ENCODE results near the gene SREBF1.

DNA sequence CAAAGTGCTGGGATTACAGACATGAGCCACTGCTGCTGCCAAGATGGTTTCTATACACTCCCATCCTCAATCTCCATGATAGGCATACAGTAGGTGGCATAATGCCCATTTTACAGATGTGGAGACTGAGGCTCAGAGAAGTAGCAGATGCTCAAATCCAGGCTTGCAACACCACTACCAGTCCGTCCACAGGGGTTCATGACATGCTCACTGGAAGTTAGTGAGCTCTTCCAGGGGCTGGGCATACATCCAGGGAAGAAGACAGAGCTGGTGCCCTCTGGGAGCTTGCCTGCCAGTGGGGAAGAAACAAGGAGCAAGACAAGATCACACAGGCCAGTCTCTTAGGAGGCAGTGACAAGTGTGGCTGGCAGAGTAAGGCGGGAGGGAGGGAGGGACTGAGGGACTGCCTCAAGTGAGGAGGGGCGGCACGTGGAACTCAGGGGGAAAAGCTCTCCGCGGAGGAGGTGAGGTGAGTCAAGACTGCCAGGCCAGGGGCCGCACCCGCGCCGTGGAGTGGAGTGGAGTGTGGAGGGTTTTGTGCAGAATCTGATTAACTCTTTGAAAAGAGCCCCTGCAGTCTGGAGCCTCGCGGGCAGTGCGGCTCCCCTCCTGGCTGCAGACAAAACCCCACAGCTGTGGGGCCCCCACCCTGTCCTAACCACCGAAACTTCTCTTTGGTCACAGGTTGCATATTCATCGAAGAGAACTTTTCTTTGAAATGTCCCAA is 27.9 kb downstream of the SREBF1 start:
- TF ChIP-seq CTCF (conservative IDR thresholded peaks at IDR 0.05; ENCODE audit: low read length) (no peak), EZH2phosphoT487 (IDR thresholded peaks at IDR 0.05; ENCODE audit: borderline replicate concordance) (no peak)
